ENCODE results near the gene CPSF4.

DNA sequence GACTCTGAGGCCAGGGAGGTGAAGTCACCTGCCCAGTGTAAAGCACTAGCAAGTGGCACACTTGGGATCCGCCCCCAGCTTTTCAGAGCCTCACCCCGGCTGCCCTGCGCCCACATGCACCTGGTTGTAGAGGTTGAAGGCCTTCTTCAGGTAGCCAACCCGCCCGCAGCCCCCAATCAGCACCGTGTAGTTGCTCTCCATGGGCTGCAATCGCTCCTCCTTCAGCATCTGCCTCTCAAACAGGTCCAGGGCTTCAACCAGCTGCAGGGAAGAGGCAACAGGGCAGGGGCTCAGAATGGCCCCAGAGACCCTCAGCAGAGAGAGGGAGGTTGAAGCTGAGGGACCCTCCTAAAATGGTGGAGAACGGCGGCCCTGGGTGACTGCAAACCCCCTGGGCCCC is 5.6 kb upstream of the CPSF4 start:
- TF ChIP-seq POLR2A (IDR thresholded peaks at IDR 0.05): no peak
- TF ChIP-seq, protein P1, sequence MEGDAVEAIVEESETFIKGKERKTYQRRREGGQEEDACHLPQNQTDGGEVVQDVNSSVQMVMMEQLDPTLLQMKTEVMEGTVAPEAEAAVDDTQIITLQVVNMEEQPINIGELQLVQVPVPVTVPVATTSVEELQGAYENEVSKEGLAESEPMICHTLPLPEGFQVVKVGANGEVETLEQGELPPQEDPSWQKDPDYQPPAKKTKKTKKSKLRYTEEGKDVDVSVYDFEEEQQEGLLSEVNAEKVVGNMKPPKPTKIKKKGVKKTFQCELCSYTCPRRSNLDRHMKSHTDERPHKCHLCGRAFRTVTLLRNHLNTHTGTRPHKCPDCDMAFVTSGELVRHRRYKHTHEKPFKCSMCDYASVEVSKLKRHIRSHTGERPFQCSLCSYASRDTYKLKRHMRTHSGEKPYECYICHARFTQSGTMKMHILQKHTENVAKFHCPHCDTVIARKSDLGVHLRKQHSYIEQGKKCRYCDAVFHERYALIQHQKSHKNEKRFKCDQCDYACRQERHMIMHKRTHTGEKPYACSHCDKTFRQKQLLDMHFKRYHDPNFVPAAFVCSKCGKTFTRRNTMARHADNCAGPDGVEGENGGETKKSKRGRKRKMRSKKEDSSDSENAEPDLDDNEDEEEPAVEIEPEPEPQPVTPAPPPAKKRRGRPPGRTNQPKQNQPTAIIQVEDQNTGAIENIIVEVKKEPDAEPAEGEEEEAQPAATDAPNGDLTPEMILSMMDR (IDR thresholded peaks at IDR 0.05): no peak
- no peak for TF ChIP-seq POLR2AphosphoS5 (IDR thresholded peaks at IDR 0.05)
- TF ChIP-seq EP300 (IDR thresholded peaks at IDR 0.05): no peak
